ENCODE data around the gene TMEM250.

The TMEM250 gene

DNA sequence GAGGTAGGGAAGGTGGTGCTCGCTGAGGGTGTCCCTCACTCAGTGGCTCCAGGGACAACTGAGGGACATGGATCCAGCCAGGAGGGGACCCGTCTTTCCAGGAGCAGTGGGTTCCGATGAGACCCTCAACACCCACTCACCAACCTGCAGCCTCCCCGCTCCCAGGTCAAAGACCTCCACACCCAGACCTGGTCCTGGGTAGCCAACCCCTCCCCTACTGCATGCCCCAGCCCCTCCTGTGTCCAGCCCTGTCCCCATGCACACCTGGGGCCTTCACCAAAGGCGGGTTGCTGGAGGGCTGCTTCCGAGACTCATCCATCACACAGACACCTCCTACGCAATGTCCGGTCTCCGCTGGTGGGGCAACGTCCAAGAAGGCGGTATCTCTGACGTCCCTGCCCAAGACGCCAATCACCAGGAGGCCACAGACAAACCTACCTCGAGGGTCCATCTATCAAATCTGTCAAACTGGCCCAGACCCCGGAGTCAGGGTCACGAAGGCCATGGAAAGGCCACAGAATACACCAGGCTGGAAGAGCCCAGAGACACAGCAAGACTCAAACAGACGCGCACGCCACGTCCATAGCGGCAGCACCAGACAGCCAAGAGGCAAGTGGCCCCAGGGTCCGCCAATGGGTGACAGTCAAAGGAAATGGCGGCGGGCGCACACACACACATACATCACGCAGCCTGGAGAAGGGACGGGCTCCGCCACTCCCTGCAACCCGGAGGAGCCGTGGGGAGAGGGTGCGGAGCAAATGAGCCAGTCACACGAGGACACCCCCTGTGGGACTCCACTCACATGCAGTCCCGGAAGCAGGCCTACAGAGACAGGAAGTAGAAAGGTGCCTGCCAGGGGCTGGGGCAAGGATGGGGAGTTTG, 34.4 kb downstream of the TMEM250 start:
- DNase-seq (ENCODE audit: extremely low read depth in 1 of 2, low read depth in 1 of 2): no peak

GRCh38 chr9:136083558-136084062, 35.1 kb downstream of the TMEM250 start:
- DNase-seq (ENCODE audit: extremely low read depth in 1 of 2, low read depth in 1 of 2): no peak

GRCh38 chr9:136082496-136083361, 35.9 kb downstream of the TMEM250 start:
- no peak for DNase-seq (ENCODE audit: extremely low read depth in 1 of 2, low read depth in 1 of 2)

- DNase-seq (ENCODE audit: extremely low read depth in 1 of 2, low read depth in 1 of 2): no peak
Measured at GRCh38 chr9:136081826-136082495, 36.7 kb downstream of the TMEM250 start.

- DNase-seq (ENCODE audit: extremely low read depth in 1 of 2, low read depth in 1 of 2): no peak
Measured at GRCh38 chr9:136081113-136081825, 37.4 kb downstream of the TMEM250 start.

DNA sequence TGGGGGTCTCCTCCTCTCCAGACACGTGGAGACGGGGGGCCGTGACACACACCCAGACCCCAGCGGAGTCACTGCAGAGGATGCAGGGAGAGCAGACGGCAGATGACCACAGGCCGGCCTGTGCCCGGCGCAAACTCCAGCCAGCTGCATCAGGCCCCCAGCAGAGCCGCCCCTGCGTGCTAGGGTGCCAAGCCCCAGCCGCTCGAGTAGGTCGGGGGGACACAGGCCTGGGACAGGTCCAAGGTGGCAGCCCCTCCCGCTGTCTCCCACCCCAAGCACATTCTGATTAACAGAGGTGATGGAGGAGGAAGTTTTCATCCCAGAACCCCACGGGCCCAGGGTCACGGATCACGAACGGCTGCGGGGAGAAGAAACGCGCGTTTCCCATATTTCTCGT, 38.0 kb downstream of the TMEM250 start:
- DNase-seq (ENCODE audit: extremely low read depth in 1 of 2, low read depth in 1 of 2): no peak

DNA sequence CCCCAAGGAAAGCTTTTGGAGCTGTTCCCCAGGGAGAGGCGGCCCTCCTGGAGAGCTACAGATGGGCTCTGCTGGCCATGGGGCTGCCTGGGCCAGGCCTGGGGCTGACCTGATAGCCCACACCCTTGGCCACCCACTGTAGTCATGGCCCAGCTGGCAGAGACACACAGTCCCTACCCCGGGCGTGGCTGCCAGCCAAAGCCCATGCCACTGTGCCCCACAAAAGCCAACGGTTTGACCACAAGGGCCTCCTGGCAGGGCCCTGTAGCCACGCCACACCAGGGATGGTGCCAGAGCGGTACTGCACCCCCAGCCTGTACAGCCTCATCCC, 38.8 kb downstream of the TMEM250 start:
- DNase-seq (ENCODE audit: extremely low read depth in 1 of 2, low read depth in 1 of 2): no peak

GRCh38 chr9:136079211-136079915, 39.3 kb downstream of the TMEM250 start:
- DNase-seq (ENCODE audit: extremely low read depth in 1 of 2, low read depth in 1 of 2): no peak

- DNase-seq (ENCODE audit: extremely low read depth in 1 of 2, low read depth in 1 of 2): no peak
Measured at GRCh38 chr9:136078498-136079011, 40.1 kb downstream of the TMEM250 start.

GRCh38 chr9:136078024-136078423, 40.7 kb downstream of the TMEM250 start:
- no peak for DNase-seq (ENCODE audit: extremely low read depth in 1 of 2, low read depth in 1 of 2)

DNA sequence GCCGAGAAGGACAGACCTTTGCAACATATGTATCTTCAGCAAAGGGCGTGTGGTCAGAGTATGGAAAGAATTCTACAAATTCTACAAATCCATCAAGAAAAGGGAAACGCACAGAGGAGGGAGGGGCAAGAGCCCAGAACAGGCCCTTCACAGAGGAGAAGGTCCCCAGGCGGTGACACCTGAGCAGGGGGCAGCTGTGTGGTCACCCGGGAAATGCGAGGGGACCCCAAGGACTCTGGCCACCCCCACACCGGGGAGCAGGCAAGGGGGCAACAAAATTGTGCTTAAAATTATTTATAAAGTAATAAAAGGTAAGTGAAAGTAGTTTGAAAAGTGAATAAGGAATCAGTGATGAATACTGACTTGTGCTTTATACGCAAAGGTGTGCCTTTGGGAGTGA, 41.2 kb downstream of the TMEM250 start:
- no peak for DNase-seq (ENCODE audit: extremely low read depth in 1 of 2, low read depth in 1 of 2)

DNA sequence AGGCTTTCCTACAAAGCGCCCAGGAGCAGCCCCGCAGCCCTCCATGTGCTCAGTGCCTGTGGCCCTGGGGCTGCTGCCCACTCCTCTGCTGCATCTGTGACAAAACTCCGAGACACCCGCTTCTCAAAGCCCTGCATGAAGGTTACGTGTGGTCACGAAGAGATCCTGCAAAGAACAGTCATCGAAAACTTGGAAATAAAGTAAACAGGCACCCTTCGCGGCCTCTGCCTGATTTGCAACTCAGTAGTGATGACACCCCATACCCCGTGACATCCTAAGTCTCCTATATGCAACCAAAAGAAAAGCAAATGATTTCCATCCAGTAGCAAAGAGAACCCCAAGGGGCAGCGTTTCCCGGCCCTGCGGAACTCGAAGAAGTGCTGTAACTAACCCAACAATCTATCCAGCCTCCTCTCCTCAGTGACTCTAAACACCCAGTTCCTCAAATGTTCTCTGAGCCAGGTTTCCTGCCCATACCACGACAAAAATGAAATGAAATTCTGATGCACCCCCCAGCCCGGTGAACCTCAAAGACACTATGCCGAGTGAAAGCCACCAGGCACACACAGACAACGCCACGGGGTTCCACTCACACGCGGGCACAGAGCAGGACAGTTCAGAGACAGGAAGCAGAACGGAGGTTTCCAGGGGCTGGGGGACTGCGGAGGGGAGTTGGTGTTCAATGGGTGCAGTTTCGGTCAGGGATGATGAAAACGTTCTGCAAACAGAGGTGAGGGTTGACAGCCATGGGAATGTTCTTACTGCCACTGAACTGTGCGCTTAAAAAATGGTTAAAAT, 42.6 kb downstream of the TMEM250 start:
- DNase-seq (ENCODE audit: extremely low read depth in 1 of 2, low read depth in 1 of 2): no peak

- DNase-seq (ENCODE audit: extremely low read depth in 1 of 2, low read depth in 1 of 2): no peak
Measured at GRCh38 chr9:136075134-136075841, 43.4 kb downstream of the TMEM250 start.

GRCh38 chr9:136074706-136075105, 44.0 kb downstream of the TMEM250 start:
- DNase-seq (ENCODE audit: extremely low read depth in 1 of 2, low read depth in 1 of 2): no peak
